Mesenchymal stem cell (in vitro differentiated cells and primary cell): ENCODE data around the gene PICALM.

ENCODE experiments used
- DNase-seq: peaks from one replicate; pipeline ENCODE4 v3.0.0-alpha.2; 2013
- H2AFZ ChIP-seq: one replicate; pipeline ENCODE4 v1.6.1; 2013; ENCODE audit warnings: low read depth, mild to moderate bottlenecking, control low read depth, inconsistent platforms, low read length, moderate library complexity
- H2AK5ac ChIP-seq: 2 replicates; pipeline ENCODE4 v1.6.1; 2013; ENCODE audit warnings: low read length, moderate library complexity, mild to moderate bottlenecking, inconsistent platforms; ENCODE audit not compliant: severe bottlenecking
- H2BK120ac ChIP-seq: one replicate; pipeline ENCODE4 v1.6.1; 2013; ENCODE audit warnings: low read depth, mild to moderate bottlenecking, inconsistent platforms, low read length, moderate library complexity
- H2BK12ac ChIP-seq, 2 experiments: one replicate each; pipeline ENCODE4 v1.6.1; 2013; ENCODE audit warnings: inconsistent platforms in 2 of 2, low read length in 2 of 2, mild to moderate bottlenecking in 2 of 2, moderate library complexity in 2 of 2, control low read depth in 1 of 2
- H2BK15ac ChIP-seq: one replicate; pipeline ENCODE4 v1.6.1; 2013; ENCODE audit warnings: mild to moderate bottlenecking, low read depth, inconsistent platforms; ENCODE audit not compliant: poor library complexity, severe bottlenecking
- H2BK5ac ChIP-seq: 2 replicates; pipeline ENCODE4 v1.6.1; 2013; ENCODE audit warnings: low read depth, mild to moderate bottlenecking, low read length, control low read depth, inconsistent platforms; ENCODE audit not compliant: poor library complexity, severe bottlenecking
- H3K14ac ChIP-seq, 2 experiments: one replicate each; pipeline ENCODE4 v1.6.1; 2013; ENCODE audit warnings: inconsistent platforms in 2 of 2, low read length in 2 of 2, control low read depth in 1 of 2, mild to moderate bottlenecking in 1 of 2, moderate library complexity in 1 of 2
- H3K18ac ChIP-seq, 2 experiments: one replicate each; pipeline ENCODE4 v1.6.1; 2013; ENCODE audit warnings: inconsistent platforms in 2 of 2, low read length in 2 of 2, control low read depth in 1 of 2, low read depth in 1 of 2, mild to moderate bottlenecking in 1 of 2
- H3K23ac ChIP-seq, 2 experiments: one replicate each; pipeline ENCODE4 v1.6.1; 2013; ENCODE audit warnings: inconsistent platforms in 2 of 2, low read length in 2 of 2, mild to moderate bottlenecking in 2 of 2, moderate library complexity in 2 of 2, control low read depth in 1 of 2
- H3K27ac ChIP-seq: 2 replicates; pipeline ENCODE4 v1.5.1; 2013; ENCODE audit warnings: mild to moderate bottlenecking, moderate library complexity, low read length, control low read depth, inconsistent platforms; ENCODE audit not compliant: poor library complexity, severe bottlenecking
- H3K27me3 ChIP-seq, 2 experiments: 2 replicates each; pipeline versions ENCODE4 v1.6.1 to v1.7.0; 2013; ENCODE audit warnings: low read length in 2 of 2, mild to moderate bottlenecking in 2 of 2, moderate library complexity in 2 of 2, control low read depth in 1 of 2, inconsistent platforms in 1 of 2; ENCODE audit not compliant: control insufficient read depth in 1 of 2, insufficient read depth in 1 of 2
- H3K36me3 ChIP-seq, 2 experiments: 2 replicates each; pipeline versions ENCODE4 v1.6.1 to v1.7.0; 2013; ENCODE audit warnings: low read length in 2 of 2, control low read depth in 1 of 2, inconsistent platforms in 1 of 2, low read depth in 1 of 2, mild to moderate bottlenecking in 1 of 2; ENCODE audit not compliant: insufficient read depth in 2 of 2, control insufficient read depth in 1 of 2
- H3K4ac ChIP-seq, 2 experiments: one replicate each; pipeline ENCODE4 v1.6.1; 2013; ENCODE audit warnings: inconsistent platforms in 2 of 2, low read length in 2 of 2, mild to moderate bottlenecking in 2 of 2, moderate library complexity in 2 of 2, control low read depth in 1 of 2, low read depth in 1 of 2
- H3K4me1 ChIP-seq: 2 replicates; pipeline ENCODE4 v1.6.1; 2013; ENCODE audit warnings: low read depth, low read length, control low read depth; ENCODE audit not compliant: control insufficient read depth, insufficient read depth
- H3K4me2 ChIP-seq: 2 replicates; pipeline ENCODE4 v1.6.1; 2013; ENCODE audit warnings: low read length, mild to moderate bottlenecking, inconsistent platforms; ENCODE audit not compliant: poor library complexity, severe bottlenecking
- H3K4me3 ChIP-seq, 2 experiments: 2 replicates each; pipeline versions ENCODE4 v1.5.1 to v1.7.0; 2013; ENCODE audit warnings: low read length in 2 of 2, mild to moderate bottlenecking in 2 of 2, control low read depth in 1 of 2, low read depth in 1 of 2; ENCODE audit not compliant: insufficient read depth in 1 of 2
- H3K79me1 ChIP-seq: replicated peaks from 2 replicates; pipeline ENCODE4 v1.6.1; 2013; ENCODE audit warnings: mild to moderate bottlenecking, control low read depth, low read length, inconsistent platforms; ENCODE audit not compliant: poor library complexity, severe bottlenecking
- H3K9ac ChIP-seq: 2 replicates; pipeline ENCODE4 v1.7.0; 2013; ENCODE audit warnings: mild to moderate bottlenecking, low read length, moderate library complexity
- H3K9me3 ChIP-seq: 2 replicates; pipeline ENCODE4 v1.7.0; 2013; ENCODE audit warnings: mild to moderate bottlenecking, low read length; ENCODE audit not compliant: control insufficient read depth
- H4K8ac ChIP-seq: one replicate; pipeline ENCODE4 v1.6.1; 2013; ENCODE audit warnings: inconsistent platforms, mild to moderate bottlenecking, low read length, moderate library complexity
- H4K91ac ChIP-seq: one replicate; pipeline ENCODE4 v1.6.1; 2013; ENCODE audit warnings: mild to moderate bottlenecking, low read length, inconsistent platforms
- WGBS: methylation state at CpG from one replicate; pipeline ENCODE4 v1.1.7; 2013; ENCODE audit warnings: mixed read lengths; 5-methylcytosine and 5-hydroxymethylcytosine counted together

Gene PICALM

DNA sequence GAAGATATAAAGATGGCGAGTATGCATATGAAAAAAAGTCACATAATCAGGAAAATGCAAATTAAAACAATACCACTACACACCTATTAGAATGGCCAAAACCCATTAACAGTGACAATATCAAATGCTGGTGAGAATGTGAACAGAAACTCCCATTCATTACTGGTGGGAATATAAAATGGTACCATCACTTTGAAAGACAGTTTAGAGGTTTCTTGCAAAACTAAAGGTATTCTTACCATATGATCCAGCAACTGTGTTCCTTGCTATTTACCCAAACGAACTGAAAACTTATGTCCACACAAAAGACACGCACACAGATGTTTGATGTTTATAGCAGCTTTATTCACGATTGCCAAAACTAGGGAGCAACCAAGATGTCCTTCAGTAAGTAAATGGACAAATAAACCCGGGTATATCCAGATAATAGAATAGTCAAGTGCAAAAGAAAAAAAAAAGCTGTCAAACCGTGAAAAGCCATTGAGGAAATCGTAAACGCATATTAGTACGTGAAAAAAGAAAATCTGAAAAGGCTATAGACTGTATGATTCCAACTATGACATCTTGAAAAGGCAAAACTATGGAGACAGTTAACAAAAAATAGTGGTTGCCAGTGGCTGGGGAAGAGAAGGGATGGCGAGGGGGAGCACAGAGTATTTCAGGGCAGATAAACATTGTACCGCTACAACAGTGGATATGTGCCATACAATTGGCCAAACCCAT lies 7.2 kb downstream of the PICALM start:
- Histone ChIP-seq H3K4me2 (no peak overlapping the region), H3K9ac (no peak overlapping the region), H2BK12ac (no peak overlapping the region), H4K91ac (no peak overlapping the region), H2AFZ (no peak overlapping the region), H3K27me3 (no peaks in the 10 kb centered on the region), H2BK5ac (no peak overlapping the region), H3K23ac (no peak overlapping the region), H3K36me3 (no peaks in the 10 kb centered on the region), H3K14ac (no peak overlapping the region), H3K79me1 (no peaks in the 10 kb centered on the region), H3K27ac (no peak overlapping the region), H2BK120ac (no peak overlapping the region), H3K18ac (no peak overlapping the region), H2AK5ac (no peak overlapping the region), H3K4me3 (no peak overlapping the region), H3K4ac (no peak overlapping the region), H2BK15ac (no peak overlapping the region), H3K9me3 (no peaks in the 10 kb centered on the region), H4K8ac (no peak overlapping the region), H3K4me1 (peaks cover 4% of the 10 kb centered on the region)
- DNase-seq, result no peak
- 97% methylated on average over 9 of the region's 11 CpGs for WGBS

DNA sequence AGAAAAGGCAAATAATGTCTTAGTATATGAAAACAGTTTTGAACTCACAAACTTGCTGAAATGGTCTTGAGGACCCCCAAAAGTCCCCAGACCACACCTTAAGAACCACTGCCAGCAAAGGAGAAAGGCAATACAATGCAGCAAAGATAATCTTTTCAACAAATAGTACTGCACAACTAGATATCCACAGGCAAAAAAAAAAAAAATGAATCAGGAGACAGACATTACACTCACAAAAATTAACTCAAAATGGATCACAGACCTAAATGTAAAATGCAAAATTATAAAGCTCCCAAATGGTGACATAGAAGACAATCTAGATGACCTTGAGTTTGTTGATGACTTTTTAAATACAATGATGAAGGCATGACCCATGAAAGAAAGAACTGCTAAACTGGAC lies 8.3 kb downstream of the PICALM start:
- no peaks in the 10 kb centered on the region for H3K79me1 ChIP-seq
- no peak overlapping the region for H3K18ac ChIP-seq
- H3K36me3 ChIP-seq, result no peaks in the 10 kb centered on the region
- H3K23ac ChIP-seq, result no peak overlapping the region
- H3K27ac ChIP-seq, result no peak overlapping the region
- no peak overlapping the region for H2AK5ac ChIP-seq
- peaks cover 4% of the 10 kb centered on the region for H3K4me1 ChIP-seq
- H2BK12ac ChIP-seq, result no peak overlapping the region
- H2BK15ac ChIP-seq, result no peak overlapping the region
- no peak overlapping the region for H4K8ac ChIP-seq
- no peak overlapping the region for H3K4ac ChIP-seq
- peak overlapping the region; percentile 18 for H3K9ac ChIP-seq
- no peak overlapping the region for H3K4me2 ChIP-seq
- H2BK120ac ChIP-seq, result no peak overlapping the region
- H3K14ac ChIP-seq, result no peak overlapping the region
- no peak overlapping the region for H3K4me3 ChIP-seq
- DNase-seq, result no peak
- H3K27me3 ChIP-seq, result no peaks in the 10 kb centered on the region
- no peak overlapping the region for H2BK5ac ChIP-seq
- H3K9me3 ChIP-seq, result no peaks in the 10 kb centered on the region
- H4K91ac ChIP-seq, result no peak overlapping the region
- H2AFZ ChIP-seq, result no peak overlapping the region

DNA sequence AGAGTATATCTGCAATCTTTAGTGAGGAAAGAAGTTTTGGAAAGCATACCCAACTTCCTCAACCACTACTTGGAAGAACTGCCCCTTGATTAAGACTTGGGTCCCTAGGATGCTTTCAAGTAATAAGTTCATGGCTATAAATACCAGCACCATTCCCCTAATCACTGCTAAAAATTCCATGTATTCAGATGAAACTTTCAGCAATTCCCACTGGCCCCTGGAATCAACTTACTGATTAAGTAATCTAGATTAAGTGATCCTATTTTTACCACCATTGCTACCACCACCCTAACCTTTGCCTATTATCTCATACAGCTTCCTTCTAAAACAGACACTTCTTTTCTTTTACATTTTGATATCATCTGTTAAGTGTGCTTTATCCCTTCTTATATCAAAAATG lies 10.5 kb downstream of the PICALM start:
- Histone ChIP-seq H3K27ac (no peak overlapping the region), H3K36me3 (no peaks in the 10 kb centered on the region), H4K8ac (no peak overlapping the region), H3K14ac (no peak overlapping the region), H3K9me3 (no peaks in the 10 kb centered on the region), H3K18ac (no peak overlapping the region), H2BK12ac (no peak overlapping the region), H3K9ac (no peak overlapping the region), H2AK5ac (no peak overlapping the region), H2AFZ (no peak overlapping the region), H3K79me1 (no peaks in the 10 kb centered on the region), H3K4me3 (no peak overlapping the region), H2BK120ac (no peak overlapping the region), H2BK15ac (no peak overlapping the region), H3K4me2 (no peak overlapping the region), H2BK5ac (no peak overlapping the region), H3K27me3 (no peaks in the 10 kb centered on the region), H3K4ac (no peak overlapping the region), H3K4me1 (peaks cover 2% of the 10 kb centered on the region), H4K91ac (no peak overlapping the region), H3K23ac (no peak overlapping the region)
- DNase-seq, result no peak

DNA sequence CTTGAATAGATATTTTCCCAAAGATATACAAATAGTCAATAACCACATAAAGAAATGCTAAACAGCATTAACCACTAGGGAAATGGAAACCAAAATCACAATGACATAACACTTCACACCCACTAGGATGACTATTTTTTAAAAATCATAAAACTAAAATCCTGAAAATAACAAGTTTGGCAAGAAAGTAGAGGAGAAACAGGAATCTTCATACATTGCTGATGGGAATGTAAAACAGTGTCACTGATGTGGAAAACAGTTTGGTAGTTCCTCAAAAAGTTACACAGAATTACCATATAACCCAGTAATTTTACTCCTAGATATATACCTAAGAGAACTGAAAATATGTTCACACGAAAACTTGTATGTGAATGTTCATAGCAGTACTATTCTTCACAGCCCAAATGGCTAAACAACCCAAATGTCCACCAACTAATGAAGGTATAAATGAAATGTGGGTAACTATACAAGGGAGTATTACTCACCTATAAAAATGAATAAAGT lies 12.5 kb downstream of the PICALM start:
- no peak overlapping the region for H2BK5ac ChIP-seq
- H2BK12ac ChIP-seq, result no peak overlapping the region
- no peak overlapping the region for H3K23ac ChIP-seq
- no peak overlapping the region for H3K4ac ChIP-seq
- H3K9ac ChIP-seq, result no peak overlapping the region
- no peak overlapping the region for H2AK5ac ChIP-seq
- H3K36me3 ChIP-seq, result no peaks in the 10 kb centered on the region
- no peak overlapping the region for H4K91ac ChIP-seq
- H3K14ac ChIP-seq, result no peak overlapping the region
- H3K27ac ChIP-seq, result no peak overlapping the region
- H3K4me1 ChIP-seq, result peaks cover 2% of the 10 kb centered on the region
- no peak overlapping the region for H3K4me3 ChIP-seq
- no peak overlapping the region for H2AFZ ChIP-seq
- H2BK15ac ChIP-seq, result no peak overlapping the region
- no peak overlapping the region for H2BK120ac ChIP-seq
- H3K4me2 ChIP-seq, result no peak overlapping the region
- H3K27me3 ChIP-seq, result no peaks in the 10 kb centered on the region
- no peak overlapping the region for H3K18ac ChIP-seq
- no peak overlapping the region for H4K8ac ChIP-seq
- no peaks in the 10 kb centered on the region for H3K9me3 ChIP-seq
- H3K79me1 ChIP-seq, result no peaks in the 10 kb centered on the region
- DNase-seq, result no peak
- no CpG with 5 or more reads among the region's 1 CpG for WGBS
